ENCODE data around the gene SCAMP2. TPM values are rescaled to one million over a fixed set of nuclear protein-coding genes. Genes with fewer than 3 reads are reported as not detected.
A peak's percentile ranks its signal among the peaks of the same experiment; 100 is the strongest.

Gene SCAMP2
- total RNA-seq, 8 experiments from 2014 or later, result 12.3 to 49.9 (median 24.0) TPM

DNA sequence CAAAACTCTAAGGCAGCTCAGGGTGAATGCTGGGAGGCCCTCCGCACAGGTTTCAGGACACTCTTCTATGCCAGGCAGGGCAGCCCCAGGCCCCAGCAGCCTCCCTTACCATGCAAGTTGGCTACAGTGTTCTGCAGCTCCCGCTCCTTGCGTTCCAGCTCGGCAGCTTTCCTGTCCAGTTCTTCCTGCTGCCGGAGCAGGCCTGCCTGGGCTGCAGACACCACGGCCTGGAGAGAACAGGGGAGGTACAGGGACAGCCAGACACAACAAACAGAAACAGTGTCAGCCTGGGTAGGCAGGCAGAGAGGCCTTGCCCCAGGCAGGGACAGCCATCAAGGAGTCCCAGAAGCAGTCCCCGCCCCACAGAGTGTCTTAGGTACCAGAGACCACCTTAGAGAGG lies 21.2 kb downstream of the SCAMP2 start:
- in situ Hi-C loops (cut with MboI; ENCODE audit: low pct_unique_long_range_greater_than_20kb in 2 of 9, low sequenced_read_pairs in 9 of 9, unreplicated experiment in 9 of 9), result no loop called here
- H3K27ac ChIP-seq, result no peak overlapping the region
- ATAC-seq (replicated peaks in 6 of 8), result no peak
- WGBS, 10 experiments, result 80 to 100% (median 90%) methylated on average over 2 to 5 of the region's 7 CpGs; no CpG with 5 or more reads in 4 of the 10 experiments
- H3K4me3 ChIP-seq, result no peak overlapping the region
- no peaks in the 10 kb centered on the region for H3K4me1 ChIP-seq (replicated peaks in 1 of 2)

DNA sequence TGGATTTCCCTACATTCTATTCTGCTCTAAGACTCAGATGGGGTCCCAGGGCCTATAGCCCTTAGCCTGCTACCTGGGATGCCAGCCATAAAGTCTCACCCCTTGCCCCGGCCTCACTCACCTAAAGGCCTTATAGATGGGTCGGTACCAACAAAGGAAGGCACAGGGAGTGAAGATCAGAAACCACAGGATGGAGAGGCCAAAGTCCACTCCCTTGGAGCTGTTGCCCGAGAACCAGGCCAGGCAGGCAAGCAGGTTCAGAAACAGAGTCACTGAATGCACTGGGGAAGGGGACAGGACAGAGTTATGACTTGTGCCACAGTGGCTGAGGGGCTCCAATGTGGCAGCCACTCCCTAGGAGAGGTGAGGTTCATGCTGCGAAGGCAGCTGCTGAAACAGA lies 22.8 kb downstream of the SCAMP2 start:
- Histone ChIP-seq H3K27ac (no peak overlapping the region), H3K4me1 (replicated peaks in 1 of 2) (no peaks in the 10 kb centered on the region), H3K4me3 (no peak overlapping the region)
- ATAC-seq (replicated peaks in 6 of 8), result no peak
- WGBS, 10 experiments, result 95 to 100% (median 100%) methylated on average over 2 to 4 of the region's 4 CpGs; no CpG with 5 or more reads in 6 of the 10 experiments
- in situ Hi-C loops (cut with MboI; ENCODE audit: low pct_unique_long_range_greater_than_20kb in 2 of 9, low sequenced_read_pairs in 9 of 9, unreplicated experiment in 9 of 9), result no loop called here

DNA sequence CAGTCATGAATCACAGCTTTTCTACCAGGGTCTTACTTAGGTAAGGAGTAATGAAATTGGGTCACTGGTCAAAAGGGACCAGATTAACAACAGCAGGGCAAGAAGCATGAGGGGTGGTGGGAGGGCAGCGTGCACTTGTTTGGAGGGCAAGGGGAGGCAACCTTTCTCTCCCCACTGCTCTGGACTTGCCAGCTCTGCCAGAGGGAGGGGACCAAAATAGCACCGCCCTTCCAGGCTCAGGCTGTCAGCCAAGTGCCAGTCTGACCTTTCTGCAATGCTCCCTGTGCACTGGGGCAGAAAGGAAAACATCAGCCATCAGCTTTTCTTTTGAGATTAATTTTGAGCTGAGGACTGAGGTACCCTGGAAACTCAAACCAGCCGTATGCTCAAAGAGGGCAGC lies 25.7 kb downstream of the SCAMP2 start:
- in situ Hi-C loops (cut with MboI; ENCODE audit: low pct_unique_long_range_greater_than_20kb in 2 of 9, low sequenced_read_pairs in 9 of 9, unreplicated experiment in 9 of 9), result no loop called here
- no peak for ATAC-seq (replicated peaks in 6 of 8)
- Histone ChIP-seq H3K27ac (no peak overlapping the region), H3K4me3 (no peak overlapping the region), H3K4me1 (replicated peaks in 1 of 2) (peaks cover 9 to 11% of the 10 kb centered on the region in 2 donors)
- 67 to 100% (median 100%) methylated on average over 1 to 2 of the region's 3 CpGs; no CpG with 5 or more reads in 2 of the 10 experiments for WGBS, 10 experiments

DNA sequence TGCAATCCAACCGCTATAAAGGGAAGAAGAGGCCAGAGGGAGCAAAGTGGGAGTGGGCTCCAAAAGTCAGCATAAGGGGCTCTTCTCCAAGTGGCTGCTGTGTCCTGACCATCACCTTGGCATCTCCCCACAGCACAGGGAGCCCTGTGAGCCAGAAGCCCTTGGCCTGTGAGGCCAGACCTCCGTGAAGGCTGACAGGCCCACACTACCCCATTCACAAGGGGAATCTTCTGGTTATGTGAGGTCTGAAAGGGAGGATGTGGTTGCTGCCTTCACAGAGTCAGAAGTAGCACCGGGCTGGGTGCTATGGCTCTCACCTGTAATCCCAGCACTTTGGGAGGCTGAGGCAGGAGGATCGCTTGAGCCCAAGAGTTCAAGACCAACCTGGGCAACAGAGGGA lies 27.6 kb downstream of the SCAMP2 start:
- WGBS, 10 experiments, result 40 to 100% (median 95%) methylated on average over 1 to 3 of the region's 4 CpGs; no CpG with 5 or more reads in 6 of the 10 experiments
- no peak for ATAC-seq (replicated peaks in 6 of 8)
- Histone ChIP-seq H3K4me3 (no peak overlapping the region), H3K4me1 (replicated peaks in 1 of 2) (peaks cover 17% of the 10 kb centered on the region in 2 donors), H3K27ac (no peak overlapping the region)
- in situ Hi-C loops (cut with MboI; ENCODE audit: low pct_unique_long_range_greater_than_20kb in 2 of 9, low sequenced_read_pairs in 9 of 9, unreplicated experiment in 9 of 9), result no loop called here

DNA sequence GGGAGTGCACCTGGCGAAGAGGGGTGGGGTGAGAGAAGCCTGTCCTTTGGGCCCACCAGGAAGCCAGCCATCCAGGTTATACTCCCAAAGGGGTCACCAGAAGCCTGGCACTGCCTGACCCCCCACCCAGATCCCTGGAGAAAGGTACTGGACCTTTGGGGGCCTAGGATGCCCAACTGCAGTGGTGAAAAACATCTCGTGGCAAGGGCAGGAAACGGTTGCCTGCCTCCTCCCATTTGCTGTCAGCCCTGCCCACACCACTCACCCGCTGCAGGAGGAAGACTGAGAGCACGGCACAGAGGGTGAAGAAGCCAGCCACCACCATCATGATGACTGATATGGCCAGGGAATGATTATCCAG lies 28.0 kb downstream of the SCAMP2 start:
- in situ Hi-C loops (cut with MboI; ENCODE audit: low pct_unique_long_range_greater_than_20kb in 2 of 9, low sequenced_read_pairs in 9 of 9, unreplicated experiment in 9 of 9), result no loop called here
- 80 to 100% methylated on average over 1 of the region's 5 CpGs; no CpG with 5 or more reads in 8 of the 10 experiments for WGBS, 10 experiments
- Histone ChIP-seq H3K27ac (no peak overlapping the region), H3K4me3 (no peak overlapping the region), H3K4me1 (replicated peaks in 1 of 2) (peaks cover 17% of the 10 kb centered on the region in 2 donors)
- no peak for ATAC-seq (replicated peaks in 6 of 8)

DNA sequence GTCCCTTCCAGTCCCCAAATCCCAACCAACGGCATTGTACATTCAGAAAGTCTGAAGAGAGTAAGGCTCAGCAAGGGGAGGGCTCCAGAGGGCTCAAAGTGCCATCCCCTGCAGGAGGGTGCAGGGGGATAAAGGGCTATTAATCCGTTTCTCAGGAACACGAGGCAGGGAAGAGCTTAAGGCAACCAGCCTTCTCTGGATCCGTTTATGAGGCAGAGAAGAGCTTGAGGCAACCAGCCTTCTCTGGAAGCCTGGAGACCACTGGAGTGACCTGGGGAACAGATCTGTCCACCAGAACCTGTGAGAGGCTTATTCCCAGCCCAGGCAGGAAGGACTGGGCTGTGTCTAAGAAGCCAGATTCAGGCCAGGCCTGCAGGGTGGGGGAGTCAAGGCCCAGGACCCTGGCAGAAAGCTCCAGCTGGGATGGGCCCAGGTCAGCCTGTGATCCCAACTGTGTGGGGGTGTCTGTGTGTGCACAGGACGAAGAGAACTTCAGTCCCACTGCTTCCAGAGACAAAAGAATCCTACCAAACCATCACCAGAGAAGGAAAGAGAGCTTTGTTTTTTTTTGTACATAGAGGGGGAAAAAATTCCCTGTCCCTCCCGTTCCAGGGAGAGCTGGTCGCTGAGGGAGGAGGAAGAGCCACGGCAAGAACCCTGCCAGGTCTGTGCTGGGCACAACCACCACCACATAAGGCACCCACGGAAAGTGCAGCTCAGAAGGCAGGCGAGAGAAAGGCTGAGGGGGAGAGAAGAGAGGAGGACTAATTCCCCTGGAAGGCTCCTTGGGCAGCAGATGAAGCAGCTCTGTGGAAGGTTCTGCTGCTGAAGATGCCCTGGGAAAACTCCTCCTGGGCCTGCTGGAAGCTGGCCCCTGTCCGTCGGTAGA lies 28.6 kb downstream of the SCAMP2 start:
- peaks cover 17% of the 10 kb centered on the region in 2 donors for H3K4me1 ChIP-seq (replicated peaks in 1 of 2)
- no peak overlapping the region for H3K27ac ChIP-seq
- 45 to 100% (median 83%) methylated on average over 1 to 4 of the region's 12 CpGs; no CpG with 5 or more reads in 3 of the 10 experiments for WGBS, 10 experiments
- ATAC-seq (replicated peaks in 6 of 8), result no peak
- in situ Hi-C loops (cut with MboI; ENCODE audit: low pct_unique_long_range_greater_than_20kb in 2 of 9, low sequenced_read_pairs in 9 of 9, unreplicated experiment in 9 of 9), result no loop called here
- no peak overlapping the region for H3K4me3 ChIP-seq

DNA sequence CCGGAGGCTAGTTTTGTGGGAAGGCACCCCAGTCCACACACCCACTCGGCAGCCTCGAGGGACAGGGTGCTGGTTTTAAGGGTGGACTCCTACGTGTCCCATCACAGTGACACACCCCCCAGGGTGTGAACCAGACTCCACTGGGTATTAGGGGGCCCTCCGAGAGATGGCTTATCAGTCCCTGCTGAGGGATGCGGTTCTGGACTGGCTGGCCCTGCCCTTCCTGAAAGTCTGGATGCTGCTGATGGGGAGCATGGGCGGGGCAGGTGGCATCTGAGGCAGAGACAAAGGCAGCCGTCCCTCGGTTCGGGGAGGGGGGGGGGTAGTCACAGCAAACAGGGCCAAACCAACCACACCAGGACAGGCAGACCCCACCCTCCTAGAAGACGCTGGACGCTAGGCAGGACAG lies 29.3 kb downstream of the SCAMP2 start:
- Histone ChIP-seq H3K27ac (peak overlapping the region; percentile 72 to 86), H3K4me3 (peak overlapping the region in 3 of 5 donors; percentile 77 to 94 (median 85))
- ATAC-seq (replicated peaks in 6 of 8), result no peak

DNA sequence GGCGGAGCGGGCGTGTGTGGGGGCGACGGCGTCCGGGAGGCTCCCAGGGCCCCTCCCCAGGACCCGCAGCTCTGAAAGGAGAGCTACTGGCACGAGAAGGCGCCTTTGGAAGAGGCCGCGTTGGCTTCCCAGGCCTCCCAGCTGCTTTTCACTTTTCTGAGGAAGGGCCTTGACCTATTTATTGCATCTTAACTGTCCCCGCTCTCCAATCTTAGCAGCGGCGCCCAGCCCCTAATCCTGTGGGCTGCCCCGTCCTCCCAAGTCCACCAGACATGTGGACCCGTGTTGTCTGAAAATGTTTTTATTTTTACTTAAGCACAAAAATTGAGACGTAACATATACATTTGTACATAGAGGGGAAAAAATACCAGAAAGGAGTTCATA lies 29.7 kb downstream of the SCAMP2 start:
- Histone ChIP-seq H3K27ac (peak overlapping the region; percentile 72 to 86), H3K4me3 (peak overlapping the region; percentile 65 to 94 (median 85)), H3K4me1 (replicated peaks in 1 of 2) (peaks cover 17% of the 10 kb centered on the region in 2 donors)
- no peak for ATAC-seq (replicated peaks in 6 of 8)
- in situ Hi-C loops (cut with MboI; ENCODE audit: low pct_unique_long_range_greater_than_20kb in 2 of 9, low sequenced_read_pairs in 9 of 9, unreplicated experiment in 9 of 9), result no loop called here
- WGBS, 10 experiments, result 0 to 100% (median 72%) methylated on average over 1 to 9 of the region's 18 CpGs; no CpG with 5 or more reads in 3 of the 10 experiments

More for the DNA sequence above, 29.3 kb downstream of the SCAMP2 start:
- peaks cover 17% of the 10 kb centered on the region in 2 donors for H3K4me1 ChIP-seq (replicated peaks in 1 of 2)
- 20 to 90% (median 43%) methylated on average over 1 to 3 of the region's 12 CpGs; no CpG with 5 or more reads in 5 of the 10 experiments for WGBS, 10 experiments
- in situ Hi-C loops (cut with MboI; ENCODE audit: low pct_unique_long_range_greater_than_20kb in 2 of 9, low sequenced_read_pairs in 9 of 9, unreplicated experiment in 9 of 9), result no loop called here

DNA sequence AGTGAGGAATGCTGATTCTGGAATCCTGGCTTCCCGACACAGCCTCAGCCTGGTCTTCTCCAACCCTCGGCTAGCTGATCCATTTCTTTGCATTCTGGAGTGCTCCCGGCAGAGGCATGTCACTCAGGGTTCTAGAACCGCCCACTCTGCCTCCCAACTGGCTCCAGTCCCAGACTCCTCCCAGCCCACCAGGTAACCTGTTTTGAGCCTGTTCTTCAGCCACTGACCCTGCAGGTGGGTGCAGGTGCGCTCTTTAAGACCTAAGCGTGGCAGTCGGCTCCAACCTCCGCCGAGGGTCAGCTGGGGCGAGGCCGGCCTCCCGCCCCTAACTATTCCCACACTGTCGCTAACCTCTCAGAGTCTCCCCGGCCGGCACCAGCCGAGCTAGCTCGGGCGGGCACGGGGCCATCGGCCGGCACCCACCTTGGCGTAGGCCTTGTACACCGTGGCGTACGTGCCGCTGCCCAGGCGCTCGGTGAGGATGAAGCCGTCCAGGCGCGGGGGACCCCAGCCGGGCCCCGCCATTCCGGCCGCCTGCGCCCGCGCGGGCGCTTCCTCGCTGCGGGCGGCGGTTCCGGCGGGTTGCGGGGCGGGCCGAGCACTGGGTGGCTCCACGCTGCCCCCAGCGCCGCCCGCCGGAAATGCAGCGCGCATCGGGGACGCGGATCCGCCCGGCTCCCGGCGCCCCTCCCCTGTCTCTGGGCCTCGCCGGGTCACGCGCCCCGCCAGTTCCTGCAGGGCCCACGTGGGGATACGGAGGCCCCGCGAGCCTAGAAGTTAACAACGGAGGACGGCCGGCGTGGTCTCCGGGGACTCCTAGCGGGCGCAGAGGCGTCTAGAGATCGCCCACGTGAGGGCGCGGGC lies 30.4 kb downstream of the SCAMP2 start, which contains the start of gene ULK3:
ULK3 (minus strand) TSS at position 576 of the 864 bp plus-strand sequence; CDS start at position 525, 51 bp downstream.
- peak; percentile 85 to 93 (median 91) for ATAC-seq (replicated peaks in 6 of 8)
- 0 to 1% (median 0%) methylated on average over 1 to 21 of the region's 84 CpGs; no CpG with 5 or more reads in 6 of the 10 experiments for WGBS, 10 experiments
- in situ Hi-C loops (cut with MboI; ENCODE audit: low pct_unique_long_range_greater_than_20kb in 2 of 9, low sequenced_read_pairs in 9 of 9, unreplicated experiment in 9 of 9), result no loop called here

DNA sequence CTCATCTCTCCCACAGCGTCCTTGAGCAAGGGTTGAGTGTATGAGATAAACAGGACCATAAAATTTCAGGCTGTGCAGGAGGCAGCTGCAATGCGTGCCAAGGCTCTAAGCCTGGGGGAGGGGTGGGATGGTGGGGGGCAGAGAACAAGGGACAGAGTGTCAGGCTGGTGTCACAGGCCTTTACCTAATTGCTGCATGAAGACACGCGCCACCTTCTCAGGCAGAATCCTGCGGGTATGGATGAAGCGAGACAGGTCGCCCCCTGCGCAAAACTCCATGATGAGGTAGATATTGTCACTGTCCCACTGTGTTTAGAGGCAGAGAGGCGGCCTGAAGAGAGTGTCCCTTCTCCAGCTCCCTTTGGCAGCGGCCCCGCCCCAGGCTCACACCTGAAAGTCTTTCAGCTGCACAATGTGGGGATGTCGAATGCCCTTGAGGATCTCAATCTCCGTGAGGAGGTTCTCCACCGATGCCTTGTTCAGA lies 31.2 kb downstream of the SCAMP2 start:
- Histone ChIP-seq H3K4me1 (replicated peaks in 1 of 2) (peaks cover 17% of the 10 kb centered on the region in 2 donors), H3K27ac (peak overlapping the region in 1 of 2 donors; percentile 86), H3K4me3 (peak overlapping the region; percentile 65 to 94 (median 85))
- ATAC-seq (replicated peaks in 6 of 8), result no peak
- WGBS, 10 experiments, result 60 to 86% methylated on average over 2 to 7 of the region's 14 CpGs; no CpG with 5 or more reads in 8 of the 10 experiments
- in situ Hi-C loops (cut with MboI; ENCODE audit: low pct_unique_long_range_greater_than_20kb in 2 of 9, low sequenced_read_pairs in 9 of 9, unreplicated experiment in 9 of 9), result no loop called here

More for the DNA sequence above, 30.4 kb downstream of the SCAMP2 start, which contains the start of gene ULK3:
- Histone ChIP-seq H3K4me3 (peak within 1 kb of the TSS; percentile 65 to 94 (median 85)), H3K4me1 (replicated peaks in 1 of 2) (peaks cover 17% of the 10 kb centered on the region in 2 donors), H3K27ac (peak within 1 kb of the TSS; percentile 72 to 86)

DNA sequence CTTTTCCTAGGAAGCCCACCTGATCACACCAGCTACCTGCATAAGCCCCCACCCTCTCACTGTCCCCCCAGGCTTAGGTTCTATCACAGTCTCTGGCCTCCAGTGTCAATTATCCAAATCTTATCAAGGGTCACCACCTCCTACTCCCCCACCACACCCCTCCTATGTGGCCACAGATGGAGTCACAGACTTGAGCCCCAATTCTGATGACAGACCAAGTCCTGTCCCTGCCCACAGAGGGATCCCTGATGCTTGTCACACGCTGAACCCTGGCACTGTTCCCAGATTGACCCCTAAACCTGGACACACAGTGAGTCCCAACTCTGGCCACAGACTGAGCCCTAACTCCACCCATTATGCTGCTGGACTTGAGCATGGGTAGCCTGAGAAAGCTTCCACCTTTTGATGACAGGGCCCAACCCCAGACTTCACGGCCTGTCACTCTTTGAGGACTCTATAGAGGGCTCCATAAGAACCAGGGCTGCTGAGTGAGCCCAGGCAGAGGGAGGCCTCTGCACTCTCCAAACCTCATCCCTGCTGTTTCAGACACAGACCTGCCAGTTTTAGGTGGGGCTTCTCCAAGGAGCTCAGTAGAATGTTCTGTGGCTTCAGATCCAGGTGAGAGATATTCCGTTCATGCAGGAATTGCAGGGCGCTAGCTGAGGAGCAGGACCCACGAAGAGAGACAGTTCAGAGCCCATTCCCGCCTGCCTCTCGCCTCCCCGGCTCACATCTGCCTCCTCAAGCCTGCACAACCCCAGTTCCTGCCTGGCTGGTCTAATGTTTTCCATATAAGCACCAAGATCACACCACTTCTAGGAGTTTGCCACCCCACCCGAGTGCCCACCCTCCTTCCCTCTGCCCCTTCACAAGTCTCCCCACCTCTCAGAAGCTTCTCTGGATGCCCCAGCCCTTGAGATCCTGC lies 32.1 kb downstream of the SCAMP2 start:
- H3K27ac ChIP-seq, result no peak overlapping the region
- ATAC-seq (replicated peaks in 6 of 8), result no peak
- in situ Hi-C loops (cut with MboI; ENCODE audit: low pct_unique_long_range_greater_than_20kb in 2 of 9, low sequenced_read_pairs in 9 of 9, unreplicated experiment in 9 of 9), result no loop called here
- WGBS, 10 experiments, result 67 to 100% (median 88%) methylated on average over 1 to 6 of the region's 9 CpGs; no CpG with 5 or more reads in 7 of the 10 experiments
- peaks cover 17% of the 10 kb centered on the region in 2 donors for H3K4me1 ChIP-seq (replicated peaks in 1 of 2)
- no peak overlapping the region for H3K4me3 ChIP-seq
